Measurements from ENCODE around the gene CCR9.

- no peak for TF ChIP-seq CTCF (IDR thresholded peaks at IDR 0.05)
- no peak for TF ChIP-seq POLR2A (IDR thresholded peaks at IDR 0.05)
Measured at GRCh38 chr3:45838466-45838865, 47.9 kb upstream of the CCR9 start.

Measured in testis (tissue), 2 donors.